Neural cell (in vitro differentiated cells): ENCODE results near the gene LRP1-AS.

Experiments
- RAD21 ChIP-seq: fragments of 450-650 bp; conservative IDR thresholded peaks from 2 replicates; pipeline ENCODE4 v1.6.1; 2014; ENCODE audit warnings: antibody characterized with exemption, mild to moderate bottlenecking, moderate library complexity
- TF ChIP-seq, protein P1 (sequence below): fragments of 450-650 bp; IDR thresholded peaks from 2 replicates; pipeline ENCODE4 v1.5.1; 2014; ENCODE audit warnings: antibody characterized with exemption, mild to moderate bottlenecking, moderate library complexity; ENCODE audit not compliant: poor library complexity, severe bottlenecking

DNA sequence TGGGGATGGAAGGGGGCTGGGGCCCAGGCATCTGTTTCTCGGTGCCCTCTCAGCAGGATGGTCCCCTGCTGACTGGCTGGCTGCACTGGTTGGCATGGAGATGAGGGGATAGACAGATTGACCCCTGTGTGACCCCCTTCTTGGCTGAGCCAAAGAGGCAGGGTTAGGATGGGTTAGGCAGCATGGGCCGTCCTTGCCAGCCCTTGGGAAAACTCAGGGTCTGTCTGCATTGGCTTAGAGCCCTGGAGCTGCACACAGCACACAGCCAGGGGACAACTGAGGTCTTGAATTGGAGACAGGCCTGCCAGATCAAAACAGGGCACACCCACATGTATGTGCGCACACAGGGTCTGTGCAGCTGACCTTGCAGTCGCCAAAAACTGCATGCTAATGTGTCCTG lies 11.2 kb upstream of the LRP1-AS start:
- no peak for TF ChIP-seq RAD21
- TF ChIP-seq, protein P1, sequence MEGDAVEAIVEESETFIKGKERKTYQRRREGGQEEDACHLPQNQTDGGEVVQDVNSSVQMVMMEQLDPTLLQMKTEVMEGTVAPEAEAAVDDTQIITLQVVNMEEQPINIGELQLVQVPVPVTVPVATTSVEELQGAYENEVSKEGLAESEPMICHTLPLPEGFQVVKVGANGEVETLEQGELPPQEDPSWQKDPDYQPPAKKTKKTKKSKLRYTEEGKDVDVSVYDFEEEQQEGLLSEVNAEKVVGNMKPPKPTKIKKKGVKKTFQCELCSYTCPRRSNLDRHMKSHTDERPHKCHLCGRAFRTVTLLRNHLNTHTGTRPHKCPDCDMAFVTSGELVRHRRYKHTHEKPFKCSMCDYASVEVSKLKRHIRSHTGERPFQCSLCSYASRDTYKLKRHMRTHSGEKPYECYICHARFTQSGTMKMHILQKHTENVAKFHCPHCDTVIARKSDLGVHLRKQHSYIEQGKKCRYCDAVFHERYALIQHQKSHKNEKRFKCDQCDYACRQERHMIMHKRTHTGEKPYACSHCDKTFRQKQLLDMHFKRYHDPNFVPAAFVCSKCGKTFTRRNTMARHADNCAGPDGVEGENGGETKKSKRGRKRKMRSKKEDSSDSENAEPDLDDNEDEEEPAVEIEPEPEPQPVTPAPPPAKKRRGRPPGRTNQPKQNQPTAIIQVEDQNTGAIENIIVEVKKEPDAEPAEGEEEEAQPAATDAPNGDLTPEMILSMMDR, result no peak
